OCI-LY3 (cell line): ENCODE results near the gene DUSP16.

Source experiments
- H2AFZ ChIP-seq: fragments of 200-600, 300-600 bp; shearing (Covaris generic); 2 replicates; pipeline ENCODE4 v1.6.0; 2014; ENCODE audit warnings: antibody characterized with exemption, low read depth, low read length
- H3K27ac ChIP-seq: fragments of 200-600, 300-600 bp; sonication (generic); 2 replicates; pipeline ENCODE4 v1.5.1; 2014; ENCODE audit warnings: mild to moderate bottlenecking, low read length, moderate library complexity, mixed read lengths
- H3K27me3 ChIP-seq: fragments of 200-600, 300-600 bp; sonication (generic); 2 replicates; pipeline ENCODE4 v1.6.1; 2014; ENCODE audit warnings: low read depth, low read length, mixed read lengths
- H3K36me3 ChIP-seq: fragments of 200-600, 300-600 bp; sonication (generic); replicated peaks from 2 replicates; pipeline ENCODE3; 2014; ENCODE audit warnings: low read depth, low read length, mixed read lengths
- H3K4me1 ChIP-seq: fragments of 300-600, 200-600 bp; sonication (generic); 2 replicates; pipeline ENCODE4 v1.6.1; 2014; ENCODE audit warnings: low read length, mixed read lengths
- H3K4me2 ChIP-seq: fragments of 200-600, 300-600 bp; sonication (generic); 2 replicates; pipeline ENCODE4 v1.6.1; 2014; ENCODE audit warnings: low read length, mixed read lengths
- H3K4me3 ChIP-seq: fragments of 300-600, 200-600 bp; sonication (generic); 2 replicates; pipeline ENCODE4 v1.5.1; 2014; ENCODE audit warnings: antibody characterized with exemption, mild to moderate bottlenecking, low read length, moderate library complexity
- H3K79me2 ChIP-seq: fragments of 300-600, 200-600 bp; shearing (Covaris generic); 2 replicates; pipeline ENCODE4 v1.6.1; 2014; ENCODE audit warnings: mild to moderate bottlenecking, low read length, mixed read lengths
- H3K9ac ChIP-seq: fragments of 300-600, 200-600 bp; shearing (Covaris generic); 2 replicates; pipeline ENCODE4 v1.6.0; 2014; ENCODE audit warnings: mild to moderate bottlenecking, low read length, moderate library complexity
- H3K9me3 ChIP-seq: fragments of 200-600, 300-600 bp; shearing (Covaris generic); 2 replicates; pipeline ENCODE4 v1.6.1; 2014; ENCODE audit warnings: low read length, mixed read lengths; ENCODE audit not compliant: insufficient read depth
- H4K20me1 ChIP-seq: fragments of 200-600, 300-600 bp; sonication (generic); 2 replicates; pipeline ENCODE4 v1.6.1; 2016; ENCODE audit warnings: low read length, mixed read lengths; ENCODE audit not compliant: insufficient read depth
- CTCF ChIP-seq: fragments of 200-600, 300-600 bp; sonication (generic); IDR thresholded peaks from 2 replicates; pipeline ENCODE4 v1.5.1; 2014; ENCODE audit warnings: antibody characterized with exemption, low read length, low read depth
- EZH2phosphoT487 ChIP-seq: fragments of 200-600 bp; shearing (Covaris generic); IDR thresholded peaks from 2 replicates; pipeline ENCODE4 v1.6.1; 2018; ENCODE audit warnings: antibody characterized with exemption, mixed run types, low read depth

DUSP16 gene

DNA sequence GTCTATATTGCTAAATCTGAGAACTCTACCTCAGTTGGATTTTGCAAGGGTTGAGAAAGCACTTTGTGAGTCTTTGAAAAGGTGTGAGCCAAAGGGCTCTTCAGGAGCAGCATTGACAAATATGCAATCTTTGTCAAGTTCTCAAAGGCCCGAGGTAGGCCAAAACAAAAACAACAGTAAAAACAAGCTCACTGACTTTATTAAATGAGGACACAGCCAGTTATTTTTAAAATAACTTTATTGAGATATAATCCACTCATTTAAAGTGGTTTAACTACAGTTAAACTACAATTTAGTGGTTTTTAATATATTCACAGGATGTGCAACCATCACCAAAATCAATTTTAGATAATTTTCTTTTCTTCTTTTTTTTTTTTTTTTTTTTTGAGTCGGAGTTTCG, 47.0 kb upstream of the DUSP16 start:
- no peak overlapping the region for H2AFZ ChIP-seq
- H3K4me1 ChIP-seq, result peaks cover 31% of the 10 kb centered on the region
- no peak overlapping the region for H3K27ac ChIP-seq

GRCh38 chr12:12608557-12608957, 45.9 kb upstream of the DUSP16 start:
- no peaks in the 10 kb centered on the region for H3K9me3 ChIP-seq
- H3K27ac ChIP-seq, result no peak overlapping the region
- H2AFZ ChIP-seq, result no peak overlapping the region

More for the DNA sequence above, 47.0 kb upstream of the DUSP16 start:
- Histone ChIP-seq H3K4me2 (no peak overlapping the region), H4K20me1 (no peaks in the 10 kb centered on the region), H3K27me3 (peaks cover 8% of the 10 kb centered on the region), H3K79me2 (no peaks in the 10 kb centered on the region), H3K4me3 (no peak overlapping the region), H3K9me3 (no peaks in the 10 kb centered on the region), H3K36me3 (no peaks in the 10 kb centered on the region), H3K9ac (no peak overlapping the region)
- TF ChIP-seq CTCF (no peak), EZH2phosphoT487 (no peak)

DNA sequence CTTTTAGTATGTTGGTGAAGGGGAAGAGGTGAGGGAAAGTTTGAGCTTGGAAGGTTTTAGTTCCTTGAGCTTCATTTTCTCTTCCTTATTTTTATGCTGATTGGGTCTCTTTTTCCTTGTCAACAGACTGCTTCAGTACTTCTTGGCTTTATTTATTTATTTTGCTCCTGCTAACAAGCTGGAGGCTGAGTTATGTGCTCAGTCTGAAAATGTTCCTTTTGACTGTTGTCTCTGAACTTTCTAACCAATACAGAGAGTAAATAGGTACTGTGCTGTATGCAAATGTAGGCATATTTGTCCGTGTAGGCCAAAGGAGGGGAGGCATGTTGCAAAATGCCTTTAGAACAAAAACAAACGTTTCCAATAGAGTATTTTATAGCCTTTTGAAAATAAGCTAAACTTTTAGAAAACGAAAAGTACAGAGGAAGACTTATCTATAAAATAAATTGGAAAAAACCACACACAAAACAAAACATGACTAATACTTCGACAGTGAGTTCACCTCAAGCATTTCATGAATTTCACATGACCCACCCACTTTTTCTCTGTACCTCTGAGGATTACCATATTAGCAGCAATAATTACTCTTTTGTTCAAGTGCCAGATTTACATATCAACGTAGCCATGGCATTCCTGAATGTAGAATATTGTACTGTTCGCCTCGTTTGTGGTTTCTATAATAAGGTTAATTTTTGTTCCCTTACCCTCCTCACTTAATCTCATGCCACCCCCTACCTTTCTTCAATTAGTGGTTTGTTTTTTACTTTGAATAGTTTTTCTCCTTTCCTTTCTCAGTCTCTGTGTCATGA, 44.3 kb upstream of the DUSP16 start:
- Histone ChIP-seq H3K36me3 (no peaks in the 10 kb centered on the region), H2AFZ (no peak overlapping the region), H4K20me1 (no peaks in the 10 kb centered on the region), H3K4me3 (peak overlapping the region; percentile 54), H3K9me3 (no peaks in the 10 kb centered on the region), H3K79me2 (no peaks in the 10 kb centered on the region), H3K9ac (0 out of 2 replicates have a peak overlapping the region, but pooled peaks have one; percentile 8), H3K27me3 (peaks cover 10% of the 10 kb centered on the region), H3K4me2 (peak overlapping the region; percentile 81), H3K4me1 (peaks cover 23% of the 10 kb centered on the region), H3K27ac (peak overlapping the region; percentile 41; the same call in 1 of the 2 replicates)
- no peak for TF ChIP-seq CTCF
- TF ChIP-seq EZH2phosphoT487, result no peak

More at GRCh38 chr12:12608557-12608957, 45.9 kb upstream of the DUSP16 start:
- Histone ChIP-seq H3K9ac (no peak overlapping the region), H3K4me1 (peaks cover 30% of the 10 kb centered on the region), H3K79me2 (no peaks in the 10 kb centered on the region), H3K4me2 (no peak overlapping the region), H4K20me1 (no peaks in the 10 kb centered on the region), H3K27me3 (peaks cover 10% of the 10 kb centered on the region), H3K4me3 (no peak overlapping the region), H3K36me3 (no peaks in the 10 kb centered on the region)
- TF ChIP-seq EZH2phosphoT487 (no peak), CTCF (peak; percentile 53)

- Histone ChIP-seq H3K27ac (no peak overlapping the region), H3K4me3 (no peak overlapping the region), H3K4me1 (peaks cover 18% of the 10 kb centered on the region), H3K27me3 (peaks cover 24% of the 10 kb centered on the region), H3K36me3 (no peaks in the 10 kb centered on the region), H3K9ac (no peak overlapping the region), H2AFZ (no peak overlapping the region), H4K20me1 (no peaks in the 10 kb centered on the region), H3K9me3 (no peaks in the 10 kb centered on the region), H3K4me2 (no peak overlapping the region), H3K79me2 (no peaks in the 10 kb centered on the region)
- TF ChIP-seq EZH2phosphoT487 (no peak), CTCF (no peak)
Measured at GRCh38 chr12:12604740-12605139, 42.1 kb upstream of the DUSP16 start.
